ENCODE measurements around the gene METTL18.

The METTL18 gene

GRCh38 chr1:169784102-169784501 lies 10.6 kb downstream of the METTL18 start:
- no peak for DNase-seq

- DNase-seq = no peak
Observed at GRCh38 chr1:169782596-169782995, 12.1 kb downstream of the METTL18 start.

- no peak for DNase-seq
Observed at GRCh38 chr1:169779970-169780369, 14.7 kb downstream of the METTL18 start.

GRCh38 chr1:169779150-169779549 lies 15.6 kb downstream of the METTL18 start:
- no peak for DNase-seq

GRCh38 chr1:169776440-169776839 lies 18.3 kb downstream of the METTL18 start:
- DNase-seq = no peak

- DNase-seq = no peak
Observed at GRCh38 chr1:169768161-169768560, 26.5 kb downstream of the METTL18 start.

- DNase-seq = no peak
Observed at GRCh38 chr1:169765580-169766331, 29.0 kb downstream of the METTL18 start.

GRCh38 chr1:169764919-169765318 lies 29.8 kb downstream of the METTL18 start:
- DNase-seq = no peak

GRCh38 chr1:169762699-169763098 lies 32.0 kb downstream of the METTL18 start:
- no peak for DNase-seq

GRCh38 chr1:169759038-169759437 lies 35.7 kb downstream of the METTL18 start:
- DNase-seq = no peak

GRCh38 chr1:169753549-169753948 lies 41.2 kb downstream of the METTL18 start:
- no peak for DNase-seq

- no peak for DNase-seq
Observed at GRCh38 chr1:169750041-169750440, 44.7 kb downstream of the METTL18 start.

- DNase-seq = no peak
Observed at GRCh38 chr1:169746550-169746949, 48.2 kb downstream of the METTL18 start.

- DNase-seq = no peak
Observed at GRCh38 chr1:169745015-169745861, 49.5 kb downstream of the METTL18 start.
